Fibroblast of lung (primary cell): ENCODE results near the gene SCAPER. TPM values are rescaled to one million over a fixed set of nuclear protein-coding genes. Genes with fewer than 3 reads are reported as not detected.

Experiments
- DNase-seq, 2 donors: peaks; one replicate each; pipeline versions ENCODE4 v3.0.0 to v3.0.0-alpha.2; 2010; ENCODE audit warnings: low read depth in 2 of 2
- H2AFZ ChIP-seq: 2 replicates; pipeline ENCODE4 v1.5.1; 2012; ENCODE audit warnings: low read length, control low read depth, inconsistent platforms
- H3K27ac ChIP-seq: 2 replicates; pipeline ENCODE4 v1.5.1; 2011; ENCODE audit warnings: low read length, control low read depth; ENCODE audit not compliant: insufficient read depth
- H3K27me3 ChIP-seq: 2 replicates; pipeline ENCODE4 v1.5.1; 2011; ENCODE audit warnings: mild to moderate bottlenecking, low read length; ENCODE audit not compliant: control insufficient read depth, insufficient read depth
- H3K36me3 ChIP-seq: 2 replicates; pipeline ENCODE4 v1.5.1; 2011; ENCODE audit warnings: low read length; ENCODE audit not compliant: control insufficient read depth, insufficient read depth
- H3K4me1 ChIP-seq: 2 replicates; pipeline ENCODE4 v1.5.1; 2011; ENCODE audit warnings: low read length; ENCODE audit not compliant: control insufficient read depth, insufficient read depth; ENCODE audit errors: extremely low read depth
- H3K4me2 ChIP-seq: 2 replicates; pipeline ENCODE4 v1.5.1; 2011; ENCODE audit warnings: low read length, control low read depth; ENCODE audit not compliant: insufficient read depth; ENCODE audit errors: extremely low read depth
- H3K4me3 ChIP-seq, 4 experiments: fragments of 200-600 bp in 1 of 4; sonication (generic) in 1 of 4; replicated peaks in 1 of 4; 2 replicates each; pipeline ENCODE4 v1.5.1; 2011 to 2016; ENCODE audit warnings: low read length in 4 of 4, low read depth in 3 of 4, mild to moderate bottlenecking in 3 of 4, control low read depth in 2 of 4, inconsistent platforms in 1 of 4, mixed read lengths in 1 of 4; ENCODE audit not compliant: insufficient read depth in 1 of 4; ENCODE audit errors: control extremely low read depth in 1 of 4
- H3K79me2 ChIP-seq: 2 replicates; pipeline ENCODE4 v1.5.1; 2012; ENCODE audit warnings: mild to moderate bottlenecking, low read length, inconsistent platforms; ENCODE audit not compliant: control insufficient read depth, insufficient read depth
- H3K9ac ChIP-seq: 2 replicates; pipeline ENCODE4 v1.5.1; 2011; ENCODE audit warnings: mild to moderate bottlenecking, low read length, control low read depth; ENCODE audit not compliant: insufficient read depth
- H3K9me3 ChIP-seq: 2 replicates; pipeline ENCODE4 v1.5.1; 2012; ENCODE audit warnings: low read depth, low read length; ENCODE audit not compliant: control insufficient read depth, insufficient read depth
- H4K20me1 ChIP-seq: 2 replicates; pipeline ENCODE4 v1.5.1; 2011; ENCODE audit warnings: low read length; ENCODE audit not compliant: control insufficient read depth, insufficient read depth; ENCODE audit errors: extremely low read depth
- CTCF ChIP-seq, 2 donors: IDR thresholded peaks in 1 of 2; conservative IDR thresholded peaks in 1 of 2; 1 replicate in 1 of 2; 2 replicates in 1 of 2; pipeline ENCODE4 v1.5.1; 2011 to 2012; ENCODE audit warnings: low read length in 2 of 2, control low read depth in 1 of 2, inconsistent platforms in 1 of 2, low read depth in 1 of 2, mild to moderate bottlenecking in 1 of 2
- EZH2 ChIP-seq: IDR thresholded peaks from 2 replicates; pipeline ENCODE4 v1.5.1; 2012; ENCODE audit warnings: low read length, control low read depth, mild to moderate bottlenecking; ENCODE audit errors: missing control alignments
- polyA plus RNA-seq, 2 donors: library from polyadenylated mRNA; depleted of rRNA in 1 of 2; stranded (reverse) in 1 of 2; unstranded in 1 of 2; fragments of >200 nt; gene quantifications; 2 replicates each; pipeline ENCODE4 v1.2.1, GENCODE V29; 2011 to 2012; ENCODE audit warnings: missing spikeins in 1 of 2
- total RNA-seq: library from RNA; depleted of rRNA; stranded (reverse); fragments of >200 nt; gene quantifications from 2 replicates; pipeline ENCODE4 v1.2.1, GENCODE V29; 2014

Gene SCAPER
- total and polyA plus RNA-seq, 2 donors (not counting 1 experiment from before 2014, with no cell fraction given) = 2.3 to 9.1 TPM

- no peaks in the 10 kb centered on the region for H3K36me3 ChIP-seq
- no peaks in the 10 kb centered on the region for H3K9me3 ChIP-seq
- no peak for DNase-seq
- H3K4me3 ChIP-seq = no peak overlapping the region
- no peaks in the 10 kb centered on the region for H3K79me2 ChIP-seq
- no peak for TF ChIP-seq EZH2
- H4K20me1 ChIP-seq = no peaks in the 10 kb centered on the region
- H3K27me3 ChIP-seq = no peaks in the 10 kb centered on the region
- no peak overlapping the region for H3K27ac ChIP-seq
- no peaks in the 10 kb centered on the region for H3K4me1 ChIP-seq
- no peak overlapping the region for H2AFZ ChIP-seq
- no peak overlapping the region for H3K4me2 ChIP-seq
- H3K9ac ChIP-seq = no peak overlapping the region
Observed at GRCh38 chr15:76378691-76379090, 526.4 kb downstream of the SCAPER start.

GRCh38 chr15:76377751-76378150 lies 527.4 kb downstream of the SCAPER start:
- no peak overlapping the region for H3K4me2 ChIP-seq
- no peak overlapping the region for H3K9ac ChIP-seq
- TF ChIP-seq EZH2 = no peak
- TF ChIP-seq CTCF (conservative IDR thresholded peaks at IDR 0.05 in 1 of 2, IDR thresholded peaks at IDR 0.05 in 1 of 2; ENCODE audit: low read depth in 1 of 2, low read length in 2 of 2) = no peak
- no peaks in the 10 kb centered on the region for H3K36me3 ChIP-seq
- no peaks in the 10 kb centered on the region for H3K4me1 ChIP-seq
- H4K20me1 ChIP-seq = no peaks in the 10 kb centered on the region
- no peaks in the 10 kb centered on the region for H3K79me2 ChIP-seq
- no peaks in the 10 kb centered on the region for H3K27me3 ChIP-seq
- no peak for DNase-seq
- H2AFZ ChIP-seq = no peak overlapping the region
- no peak overlapping the region for H3K4me3 ChIP-seq
- no peak overlapping the region for H3K27ac ChIP-seq
- no peaks in the 10 kb centered on the region for H3K9me3 ChIP-seq

GRCh38 chr15:76377217-76377616 lies 527.9 kb downstream of the SCAPER start:
- Histone ChIP-seq H3K4me1 (no peaks in the 10 kb centered on the region), H2AFZ (no peak overlapping the region), H3K9ac (no peak overlapping the region), H3K27me3 (no peaks in the 10 kb centered on the region), H4K20me1 (no peaks in the 10 kb centered on the region), H3K9me3 (no peaks in the 10 kb centered on the region), H3K27ac (no peak overlapping the region), H3K4me2 (no peak overlapping the region), H3K79me2 (no peaks in the 10 kb centered on the region), H3K36me3 (no peaks in the 10 kb centered on the region), H3K4me3 (no peak overlapping the region)
- no peak for DNase-seq
- TF ChIP-seq CTCF (conservative IDR thresholded peaks at IDR 0.05 in 1 of 2, IDR thresholded peaks at IDR 0.05 in 1 of 2; ENCODE audit: low read depth in 1 of 2, low read length in 2 of 2) = no peak
- no peak for TF ChIP-seq EZH2
